GM19240 (cell line): Measurements from ENCODE around the gene CCDC197.
A peak's percentile ranks its signal among the peaks of the same experiment; 100 is the strongest.

ENCODE experiments used
- DNase-seq: peaks from one replicate; pipeline ENCODE4 v3.0.0; 2011; ENCODE audit warnings: low spot score; ENCODE audit not compliant: insufficient read length

CCDC197 gene

DNA sequence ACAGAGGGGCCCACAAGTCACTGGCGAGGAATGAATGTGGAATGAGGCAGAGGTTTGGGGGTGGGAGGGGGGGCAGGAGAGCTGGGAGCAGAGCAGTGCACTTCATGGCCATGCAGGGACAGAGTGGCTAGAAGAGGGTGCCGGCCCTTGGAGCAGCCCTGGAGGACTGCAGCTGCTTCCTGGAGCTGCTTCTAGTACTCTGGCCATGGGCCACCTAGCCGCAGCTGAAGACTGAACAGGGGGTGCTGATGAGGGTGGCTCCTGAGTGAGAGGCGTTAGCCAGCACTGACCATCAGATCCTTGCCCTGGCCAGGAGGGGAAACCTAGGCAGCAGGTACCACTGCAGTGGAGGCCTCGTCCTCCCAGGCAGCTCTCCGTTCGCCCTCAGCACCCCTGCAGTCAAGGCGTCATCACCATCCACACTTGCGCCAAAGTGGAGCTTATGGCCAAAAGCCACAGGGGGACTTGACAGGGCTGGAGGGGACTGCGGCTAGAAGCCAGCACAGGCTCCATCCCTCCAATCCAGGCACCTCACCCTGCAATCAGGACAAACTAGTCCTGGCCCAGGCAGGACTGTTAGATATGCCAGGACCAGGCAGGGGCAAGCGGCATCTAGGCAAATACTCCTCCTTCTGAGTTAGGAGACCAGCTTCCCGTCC is 45.5 kb downstream of the CCDC197 start:
- no peak for DNase-seq

DNA sequence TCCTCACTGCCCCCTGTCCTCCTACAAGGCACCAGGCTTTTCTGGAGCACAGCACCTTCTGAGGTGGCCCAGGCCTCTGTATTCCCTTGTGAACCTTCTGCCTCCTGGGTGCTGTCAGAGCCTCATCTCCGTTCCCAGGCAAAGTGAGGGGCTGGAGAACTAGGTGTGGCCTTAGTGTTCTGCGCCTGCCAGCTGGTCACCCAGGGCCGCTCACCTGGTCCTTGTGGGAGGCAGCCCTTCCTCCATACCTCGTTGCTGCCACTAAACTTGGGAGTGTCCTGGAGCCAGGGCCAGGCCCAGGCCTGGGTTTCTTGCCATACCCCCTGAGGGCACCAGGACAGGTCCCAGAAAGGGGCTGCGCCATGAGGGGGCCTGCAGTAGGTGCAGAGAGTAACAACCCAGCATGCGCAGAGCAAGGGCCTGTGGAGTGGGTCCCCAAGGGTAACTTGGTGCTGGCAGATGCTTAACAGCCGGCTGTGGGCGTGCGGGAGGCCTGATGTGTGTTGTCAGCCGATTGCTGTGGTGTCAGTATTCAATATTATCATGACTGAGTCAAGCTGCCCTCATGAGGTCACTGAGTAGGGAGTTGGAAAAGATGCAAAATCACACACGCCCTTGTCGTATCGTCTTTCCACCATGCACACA is 46.1 kb downstream of the CCDC197 start:
- DNase-seq: no peak

DNA sequence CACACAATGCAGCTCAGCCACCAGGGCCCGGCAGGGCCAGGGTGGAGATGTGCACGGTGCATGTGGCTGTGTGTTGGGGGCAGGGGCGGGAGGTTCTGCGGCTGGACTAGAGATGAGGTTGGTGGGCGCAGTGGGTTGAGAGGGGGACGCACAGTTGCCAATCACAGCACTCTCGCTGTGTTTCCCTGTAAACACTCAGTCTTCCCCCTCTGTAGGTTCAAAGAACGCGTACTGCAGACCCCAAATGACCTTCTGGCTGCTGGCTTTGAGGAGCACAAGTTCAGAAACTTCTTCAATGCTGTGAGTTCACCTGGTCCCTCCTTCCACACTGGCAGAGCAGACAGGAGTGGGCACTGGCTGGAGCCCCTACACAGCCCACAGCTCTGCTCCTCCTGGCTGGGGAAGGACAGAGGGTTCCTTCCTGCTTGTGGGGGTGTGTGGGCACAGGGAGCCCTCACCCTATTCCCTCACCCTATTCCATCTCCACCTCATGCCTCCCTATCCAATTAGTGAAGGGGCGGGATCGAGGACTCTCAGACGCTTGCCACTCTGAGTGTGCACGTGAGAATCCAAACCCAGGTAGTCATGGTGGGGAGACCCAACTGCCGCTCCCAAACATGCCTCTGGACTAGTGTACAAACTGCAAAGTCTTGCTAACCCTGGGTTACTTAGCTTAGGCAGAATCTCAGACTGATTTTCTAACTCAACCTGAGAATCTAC is 46.8 kb downstream of the CCDC197 start:
- no peak for DNase-seq

DNA sequence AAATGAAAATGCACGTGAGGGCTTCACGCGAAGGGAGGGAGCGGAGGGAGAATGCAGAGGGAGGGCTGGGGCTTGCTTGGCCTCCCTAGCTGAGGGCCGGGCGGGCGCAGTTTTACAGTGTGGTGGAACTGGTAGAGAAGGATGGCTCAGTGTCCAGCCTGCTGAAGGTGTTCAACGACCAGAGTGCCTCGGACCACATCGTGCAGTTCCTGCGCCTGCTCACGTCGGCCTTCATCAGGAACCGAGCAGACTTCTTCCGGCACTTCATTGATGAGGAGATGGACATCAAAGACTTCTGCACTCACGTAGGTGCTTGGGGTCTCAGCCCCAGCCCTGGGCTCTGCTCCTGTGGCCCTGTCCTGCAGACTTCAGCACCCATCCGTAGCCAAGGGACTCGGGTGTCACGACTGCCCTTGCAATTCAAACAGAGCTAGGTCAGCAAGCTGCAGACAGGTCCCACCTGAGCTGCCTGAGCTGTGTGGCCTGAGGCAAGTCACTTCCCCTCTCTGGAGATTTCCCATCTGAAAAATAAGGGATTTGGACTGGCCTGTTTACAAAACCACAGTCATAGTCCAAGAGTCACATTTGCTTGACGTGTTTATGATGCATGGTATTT is 47.5 kb downstream of the CCDC197 start:
- DNase-seq: no peak

DNA sequence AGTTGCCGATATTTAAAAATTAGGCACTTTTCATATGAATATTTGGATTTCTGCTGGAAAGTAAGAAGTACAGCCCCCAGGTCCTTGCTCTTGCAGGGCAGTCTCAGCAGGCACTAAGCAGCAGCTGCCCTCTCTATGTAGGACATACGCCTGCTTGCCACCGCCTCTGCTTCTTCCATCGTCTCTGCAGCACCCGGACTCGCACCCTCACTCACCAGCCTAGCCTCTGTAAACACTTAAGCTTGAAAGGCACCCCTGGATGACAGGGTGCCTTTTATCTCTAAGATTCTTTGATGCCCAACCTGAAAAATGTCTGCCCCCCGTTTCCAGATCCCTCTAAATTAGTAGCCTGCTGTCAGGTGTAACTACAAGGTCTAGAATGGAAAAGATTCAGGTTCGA is 48.0 kb downstream of the CCDC197 start:
- DNase-seq: no peak

DNA sequence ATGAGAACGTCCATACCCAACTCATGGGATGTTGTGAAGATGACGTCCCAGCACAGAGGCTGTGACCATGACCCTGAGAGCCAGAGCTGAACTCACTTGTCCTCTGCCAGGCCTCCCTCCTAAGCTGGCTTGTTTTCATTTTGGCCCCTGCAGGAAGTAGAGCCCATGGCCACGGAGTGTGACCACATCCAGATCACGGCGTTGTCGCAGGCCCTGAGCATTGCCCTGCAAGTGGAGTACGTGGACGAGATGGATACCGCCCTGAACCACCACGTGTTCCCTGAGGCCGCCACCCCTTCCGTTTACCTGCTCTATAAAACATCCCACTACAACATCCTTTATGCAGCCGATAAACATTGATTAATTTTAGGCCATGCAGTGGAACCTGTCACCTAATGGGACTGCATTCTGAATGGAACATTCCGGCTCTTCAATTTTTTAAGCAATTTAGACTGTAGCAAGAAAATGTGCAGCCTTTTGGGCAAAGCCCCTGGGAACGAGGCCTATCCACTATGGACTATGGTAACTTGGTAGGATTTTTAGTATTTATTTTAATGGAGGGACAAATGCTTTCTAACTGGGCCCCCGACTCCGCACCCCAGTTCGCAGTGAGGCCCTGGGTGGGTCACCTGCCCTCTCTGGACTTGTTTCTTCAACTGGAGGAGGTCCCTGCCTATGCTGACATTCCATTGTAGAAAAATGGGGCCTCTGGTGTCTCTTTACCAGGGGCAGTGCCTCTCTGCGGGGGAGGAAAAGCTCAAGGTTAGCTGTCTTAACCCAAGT is 48.7 kb downstream of the CCDC197 start:
- DNase-seq: no peak

DNA sequence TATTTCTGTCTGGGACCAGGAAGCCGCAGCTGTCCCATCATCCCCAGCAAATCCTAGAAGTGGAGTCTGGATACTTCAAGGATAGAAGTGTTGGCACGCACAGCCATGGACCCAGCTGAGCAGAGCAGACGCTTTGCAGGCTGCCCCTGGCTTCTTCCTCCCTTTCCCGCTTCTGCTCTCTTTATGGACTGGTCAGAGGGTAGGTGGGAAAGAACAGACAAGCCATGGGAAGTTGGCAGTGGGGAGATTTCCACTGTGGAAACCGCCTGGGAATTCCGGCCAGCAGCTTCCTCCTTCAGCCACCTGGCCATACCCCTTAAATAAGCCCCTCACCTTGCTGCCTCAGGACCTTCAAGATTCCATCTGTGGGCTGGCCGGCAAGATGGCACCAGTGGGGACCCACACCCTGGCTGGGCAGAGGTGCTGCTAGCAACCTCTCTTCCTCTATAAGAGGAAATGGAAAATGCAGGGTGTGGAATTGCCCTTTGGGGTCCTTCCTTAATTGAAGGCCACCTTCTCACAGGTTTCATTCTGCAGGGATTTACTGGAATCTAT is 49.7 kb downstream of the CCDC197 start:
- DNase-seq: no peak

DNA sequence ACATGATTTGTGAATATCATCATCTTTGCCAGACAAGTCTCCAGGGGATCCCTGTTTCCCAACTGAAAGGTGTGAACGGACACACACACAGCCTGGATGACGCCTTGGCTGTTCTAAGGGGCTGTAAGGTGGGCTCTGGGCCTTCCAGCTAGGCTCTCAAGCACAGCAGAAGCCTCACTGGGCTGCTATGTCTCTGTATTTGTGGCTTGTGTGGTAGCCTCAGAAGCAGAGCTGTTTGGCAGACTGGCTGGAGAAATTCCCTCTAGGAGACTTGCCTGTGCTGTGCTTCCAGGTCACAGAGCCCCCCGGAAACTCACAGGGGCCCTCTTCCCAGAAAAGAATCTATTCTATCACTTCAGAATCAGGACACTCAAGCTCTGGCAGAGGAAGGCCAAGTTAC is 50.5 kb downstream of the CCDC197 start:
- DNase-seq: no peak

DNA sequence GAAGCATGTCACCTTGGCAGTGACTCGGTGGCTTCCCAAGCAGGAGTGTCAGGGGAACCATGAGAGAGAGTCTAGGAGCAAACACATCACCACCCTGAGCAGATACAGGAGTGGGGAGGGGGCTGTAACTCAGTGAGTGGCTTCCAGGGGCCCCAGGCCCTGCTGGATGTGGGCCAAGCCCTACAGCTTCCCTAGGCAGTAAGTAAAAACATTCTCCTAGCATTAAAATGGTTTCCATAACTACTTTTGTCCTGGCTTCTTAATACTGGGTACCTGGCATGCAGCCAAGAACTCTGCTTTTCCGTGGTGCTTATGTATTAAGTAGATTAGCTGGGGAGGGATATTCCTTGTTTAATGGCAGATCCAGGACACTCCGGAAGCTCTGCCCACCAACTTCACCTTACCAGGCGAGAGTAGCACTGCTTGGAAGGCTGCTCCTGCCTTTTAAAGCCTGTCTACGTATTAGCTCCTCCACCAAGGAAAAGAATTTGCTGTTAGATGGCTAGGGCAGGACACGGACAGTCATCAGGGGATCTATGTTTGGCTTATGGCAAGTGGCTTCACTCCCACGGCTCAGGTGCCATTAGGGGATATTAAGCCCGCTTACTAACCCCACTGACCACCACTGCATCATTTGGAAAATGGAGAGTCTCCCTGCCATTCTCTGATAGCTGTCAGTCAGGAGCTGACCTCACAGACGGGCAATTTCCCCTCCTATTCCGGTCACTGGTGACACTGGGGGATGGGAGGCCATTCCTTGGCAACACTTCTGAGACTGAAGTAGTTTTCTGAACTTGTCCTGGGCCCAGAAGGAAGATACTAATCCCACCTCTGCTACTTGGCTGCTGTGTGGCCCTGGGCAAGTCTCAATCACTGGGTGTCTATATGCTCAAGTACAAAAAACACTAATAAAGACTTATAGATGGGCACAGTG is 51.9 kb downstream of the CCDC197 start:
- DNase-seq: no peak

DNA sequence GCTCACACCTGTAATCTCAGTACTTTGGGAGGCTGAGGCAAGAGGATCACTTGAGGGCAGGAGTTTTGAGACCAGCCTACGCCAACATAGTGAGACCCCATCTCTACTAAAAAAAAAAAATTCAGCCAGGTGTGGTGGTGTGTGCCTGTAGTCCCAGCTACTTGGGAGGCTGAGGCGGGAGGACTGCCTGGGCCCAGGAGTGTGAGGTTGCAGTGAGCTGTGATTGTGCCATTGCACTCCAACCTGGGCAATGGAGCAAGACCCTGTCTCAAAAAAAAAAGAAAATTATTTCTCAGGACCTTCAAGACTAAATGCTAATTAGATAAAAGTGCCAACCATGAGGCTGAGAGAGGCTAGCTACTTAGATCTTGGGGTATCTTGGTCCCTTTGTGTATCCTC is 52.5 kb downstream of the CCDC197 start:
- no peak for DNase-seq

DNA sequence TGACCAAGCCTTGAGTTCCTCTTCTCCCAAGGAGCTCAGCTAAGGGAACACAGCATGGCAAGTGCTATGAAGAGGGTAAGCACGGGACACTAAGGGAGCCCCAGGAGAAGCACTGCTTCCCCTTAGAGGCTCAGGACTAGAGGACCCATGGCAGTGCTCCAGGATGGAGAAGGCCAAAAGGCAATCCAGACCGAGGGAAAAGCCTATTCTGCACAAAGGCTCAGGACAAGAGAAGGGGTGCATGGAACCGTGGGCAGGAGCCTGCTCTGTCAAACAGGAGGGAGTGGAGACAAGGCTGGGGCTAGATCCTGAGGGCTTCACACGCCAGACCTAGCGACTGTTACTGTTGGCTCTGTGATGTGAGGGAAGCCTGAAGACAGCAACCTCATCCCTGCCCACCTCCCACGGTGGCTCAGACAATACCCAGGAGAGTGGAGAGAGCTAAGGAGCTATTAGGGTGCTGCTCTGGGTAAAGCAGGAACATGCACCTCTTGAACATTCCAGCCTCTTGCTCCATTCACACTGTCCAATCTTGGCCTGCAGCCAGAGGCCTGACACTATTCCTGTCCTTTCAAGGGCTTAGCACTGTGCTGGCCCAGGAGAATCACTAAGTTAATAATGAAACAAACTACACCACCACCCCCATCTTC is 53.3 kb downstream of the CCDC197 start:
- DNase-seq: no peak

DNA sequence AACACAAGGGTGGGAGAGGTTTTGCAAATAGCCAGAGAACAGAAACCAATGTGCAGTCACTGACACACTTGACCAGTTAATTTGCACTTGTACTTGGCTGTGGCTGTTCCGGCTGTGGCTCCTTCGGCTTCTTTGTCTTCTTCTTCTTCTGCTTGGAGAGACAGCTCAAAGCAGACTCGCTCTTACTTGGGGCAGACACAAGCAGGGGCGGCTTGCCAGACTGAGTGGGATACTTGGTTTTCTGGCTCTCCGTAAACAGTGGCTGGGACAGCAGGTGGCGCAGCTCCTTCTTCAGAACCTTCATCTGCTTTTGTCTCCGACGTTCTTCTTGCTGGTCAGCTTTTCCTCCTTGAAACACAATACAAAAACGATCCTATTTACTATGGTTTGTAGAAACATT is 54.0 kb downstream of the CCDC197 start:
- no peak for DNase-seq

DNA sequence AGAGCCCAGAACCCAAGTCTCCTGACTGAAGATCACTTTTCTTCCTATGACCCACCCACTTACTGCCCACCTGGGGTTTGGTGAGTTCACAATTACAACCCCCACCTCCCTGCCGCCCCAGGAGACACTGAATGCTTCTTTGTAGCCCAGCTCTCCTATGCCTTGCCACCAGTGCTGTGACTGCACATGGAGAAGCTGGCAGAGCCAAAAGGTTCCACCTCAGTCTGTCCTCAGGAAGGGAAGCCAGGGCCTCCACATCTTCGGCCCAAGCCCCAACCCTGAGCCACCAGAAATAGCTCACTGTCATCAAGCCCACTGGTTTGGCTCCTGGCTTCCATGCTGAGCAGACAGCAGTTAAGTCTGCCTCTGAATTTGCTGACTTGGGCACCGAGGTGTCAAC is 54.7 kb downstream of the CCDC197 start:
- no peak for DNase-seq

DNA sequence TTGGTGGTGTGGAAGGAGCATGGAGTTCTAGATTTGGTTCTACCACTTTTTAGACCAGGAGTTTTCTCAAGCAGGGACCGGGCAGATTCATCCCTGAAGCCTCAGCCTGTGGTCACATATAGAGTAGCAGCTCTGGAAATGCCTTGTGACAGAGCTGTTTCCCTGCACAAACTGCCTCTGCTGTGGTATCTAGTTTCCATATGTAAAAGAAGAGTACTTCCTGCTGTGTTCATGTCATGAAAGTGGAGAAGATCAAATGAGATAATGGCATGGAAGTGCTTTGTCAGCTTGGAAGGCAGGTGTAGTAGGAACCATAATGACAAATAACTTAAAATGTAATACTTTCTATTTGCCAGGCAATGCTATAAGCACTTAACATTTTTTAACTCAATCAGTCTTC is 55.1 kb downstream of the CCDC197 start:
- no peak for DNase-seq

DNA sequence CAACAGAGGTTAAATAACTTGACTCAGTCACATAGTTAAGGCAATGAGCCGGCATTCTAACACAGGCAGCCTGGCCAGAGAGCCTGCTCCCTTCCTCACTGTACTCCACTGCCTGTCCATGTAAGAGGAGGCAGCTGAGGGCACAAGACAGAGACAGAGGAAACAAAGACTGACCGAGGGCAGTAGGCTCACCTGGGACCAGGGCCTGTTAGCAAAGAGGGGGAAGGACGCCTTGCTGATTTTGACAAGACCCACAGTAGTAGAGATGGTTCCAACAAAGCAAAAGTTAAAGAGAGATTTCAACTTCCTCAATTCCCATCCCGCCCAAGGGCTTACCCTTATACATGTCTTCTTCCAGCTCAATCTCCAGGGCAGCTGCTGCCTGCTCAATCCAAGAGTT is 55.6 kb downstream of the CCDC197 start:
- no peak for DNase-seq

DNA sequence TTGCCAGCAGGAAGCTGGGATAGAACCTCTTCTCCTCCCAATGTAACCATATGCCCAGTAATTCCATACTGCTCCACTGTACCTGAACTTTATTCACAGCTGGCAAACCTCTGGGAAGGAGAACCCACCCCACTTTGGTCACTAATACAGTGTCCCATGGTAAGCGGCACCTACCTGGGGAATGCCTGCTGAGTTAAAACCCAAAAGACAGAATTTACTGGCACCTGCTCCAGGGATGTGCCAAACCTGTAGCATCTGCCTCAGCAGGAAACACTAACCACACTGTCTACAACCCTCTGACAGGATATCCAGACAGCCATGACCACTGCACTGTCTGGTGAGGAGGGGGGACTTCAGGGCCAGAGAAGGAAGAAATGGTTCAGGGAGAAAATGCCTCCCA is 57.3 kb downstream of the CCDC197 start:
- DNase-seq: no peak

DNA sequence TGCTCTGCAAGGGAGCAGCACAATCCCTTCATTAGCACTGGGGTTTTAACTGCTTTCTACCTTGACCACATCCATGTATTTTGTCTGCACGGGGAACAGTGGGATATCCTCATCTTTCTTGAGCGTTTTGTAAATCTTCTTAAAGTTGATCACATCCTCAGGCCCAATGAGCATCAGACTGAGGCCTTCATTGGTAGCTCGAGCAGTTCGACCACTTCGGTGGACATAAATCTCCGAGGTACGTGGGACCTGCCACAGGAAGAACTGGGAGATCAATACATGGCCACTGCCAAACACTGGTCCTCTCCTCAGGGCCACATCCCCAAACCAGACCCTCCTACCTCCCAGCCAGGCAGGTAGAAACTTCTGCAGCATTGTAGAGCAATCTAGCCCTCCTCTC is 57.8 kb downstream of the CCDC197 start:
- DNase-seq: no peak

DNA sequence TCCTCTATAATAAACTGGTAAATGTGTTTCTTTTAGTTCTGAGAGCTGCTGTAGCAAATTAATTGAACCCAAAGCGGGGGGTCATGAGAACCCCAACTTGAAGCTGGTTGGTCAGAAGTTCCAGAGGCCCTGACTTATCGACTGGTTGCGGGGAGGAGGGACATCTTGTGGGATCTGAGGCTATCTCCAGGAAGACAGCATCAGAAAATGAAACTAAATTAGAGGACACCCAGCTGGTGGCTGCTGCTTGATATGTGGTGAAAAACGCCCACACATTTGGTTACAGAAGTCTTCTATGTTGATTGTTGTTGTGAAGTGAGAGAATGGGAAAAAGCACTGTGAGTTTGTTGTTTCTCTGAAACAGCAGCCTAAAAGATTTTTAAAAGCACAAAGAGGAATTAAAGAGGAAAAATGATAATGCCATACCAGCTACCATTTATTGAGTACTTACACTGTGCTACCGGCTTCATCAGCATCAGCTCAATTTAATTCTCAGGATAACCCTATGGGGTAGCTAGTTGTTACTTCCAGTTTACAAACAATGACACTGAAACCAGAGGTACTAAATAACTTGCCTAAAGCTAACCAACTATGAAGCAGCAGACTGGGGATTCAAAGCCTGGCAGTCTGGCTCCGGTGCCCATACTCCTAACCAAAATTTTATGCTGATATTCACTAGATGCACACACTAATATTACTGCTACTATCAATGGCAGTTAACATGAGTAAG is 59.6 kb downstream of the CCDC197 start:
- DNase-seq: peak; percentile 33

DNA sequence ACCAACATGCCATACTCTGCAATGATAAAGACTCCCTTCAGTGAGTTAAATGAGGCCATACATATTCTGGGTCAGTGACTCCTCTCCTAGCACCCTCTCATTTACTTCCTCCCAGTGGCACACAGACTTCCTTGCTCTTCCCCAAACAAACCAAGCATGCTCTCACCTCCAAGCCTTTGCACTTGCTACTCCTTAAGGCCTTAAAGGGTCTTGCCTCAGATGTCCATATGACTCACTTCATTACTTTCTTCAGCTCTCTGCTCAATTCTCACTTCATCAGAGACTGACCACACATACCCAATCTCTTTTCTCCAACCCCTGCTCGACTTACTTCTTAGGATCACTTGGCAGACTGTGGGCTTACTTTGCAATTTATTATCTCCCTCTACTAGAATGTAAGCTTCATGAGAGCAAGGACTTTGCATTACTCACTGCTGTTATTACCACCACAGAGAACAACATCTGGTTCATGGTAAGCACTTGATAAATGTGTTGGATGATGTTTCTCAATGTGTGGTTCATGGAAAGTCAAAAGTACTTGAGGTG is 61.1 kb downstream of the CCDC197 start:
- no peak for DNase-seq
